SU-DHL-6 (cell line): ENCODE results near the gene SPATA7.

Source experiments
- H2AFZ ChIP-seq: fragments of 200-600 bp; sonication (generic); 2 replicates; pipeline ENCODE4 v1.6.1; 2014; ENCODE audit warnings: low read depth, mild to moderate bottlenecking, moderate library complexity, mixed read lengths, antibody characterized with exemption, low read length; ENCODE audit not compliant: severe bottlenecking
- H3F3A ChIP-seq: fragments of 200-600 bp; shearing (Covaris generic); 2 replicates; pipeline ENCODE4 v1.6.0; 2016; ENCODE audit warnings: antibody characterized with exemption, mild to moderate bottlenecking; ENCODE audit not compliant: insufficient read depth
- H3K27ac ChIP-seq: fragments of 200-600 bp; sonication (generic); 2 replicates; pipeline ENCODE4 v1.5.1; 2016; ENCODE audit warnings: low read depth, mild to moderate bottlenecking, low read length, moderate library complexity, mixed read lengths
- H3K27me3 ChIP-seq: fragments of 200-600 bp; sonication (generic), shearing (Covaris generic); 2 replicates; pipeline ENCODE4 v1.6.0; 2014; ENCODE audit warnings: mild to moderate bottlenecking, low read length
- H3K36me3 ChIP-seq: fragments of 200-600 bp; sonication (generic); 2 replicates; pipeline ENCODE4 v1.6.1; 2014; ENCODE audit warnings: mild to moderate bottlenecking, low read length, mixed read lengths
- H3K4me2 ChIP-seq: fragments of 300-600, 200-600 bp; shearing (Covaris generic), sonication (generic); 2 replicates; pipeline ENCODE4 v1.6.0; 2014; ENCODE audit warnings: low read length, low read depth, mild to moderate bottlenecking; ENCODE audit not compliant: poor library complexity, severe bottlenecking
- H3K4me3 ChIP-seq: fragments of 200-600 bp; sonication (generic); 2 replicates; pipeline ENCODE4 v1.5.1; 2014; ENCODE audit warnings: antibody characterized with exemption, low read length, mild to moderate bottlenecking, mixed read lengths; ENCODE audit not compliant: insufficient read depth, poor library complexity, severe bottlenecking
- H3K79me2 ChIP-seq: fragments of 200-600 bp; sonication (generic); 2 replicates; pipeline ENCODE4 v1.6.1; 2014; ENCODE audit warnings: mild to moderate bottlenecking, low read length, moderate library complexity; ENCODE audit not compliant: insufficient read depth
- H3K9ac ChIP-seq: fragments of 200-600 bp; sonication (generic); 2 replicates; pipeline ENCODE4 v1.7.0; 2014; ENCODE audit warnings: mild to moderate bottlenecking, low read length
- H3K9me2 ChIP-seq: fragments of 200-600 bp; sonication (generic); replicated peaks from 2 replicates; pipeline ENCODE4 v1.6.1; 2014; ENCODE audit warnings: low read length; ENCODE audit not compliant: insufficient read depth
- H3K9me3 ChIP-seq: fragments of 200-600 bp; sonication (generic); 2 replicates; pipeline ENCODE4 v1.6.1; 2014; ENCODE audit warnings: low read length, mixed read lengths; ENCODE audit not compliant: insufficient read depth
- H4K20me1 ChIP-seq: fragments of 200-600 bp; sonication (generic); 2 replicates; pipeline ENCODE4 v1.6.1; 2014; ENCODE audit warnings: low read depth, mild to moderate bottlenecking, antibody characterized with exemption, low read length, moderate library complexity, mixed read lengths
- CTCF ChIP-seq: fragments of 200-600 bp; sonication (generic); IDR thresholded peaks from one replicate; pipeline ENCODE4 v1.5.1; 2017; ENCODE audit warnings: antibody characterized with exemption, mild to moderate bottlenecking, low read length, moderate library complexity; ENCODE audit not compliant: insufficient read depth, poor library complexity, severe bottlenecking
- EZH2phosphoT487 ChIP-seq: fragments of 200-600 bp; sonication (generic), shearing (Covaris generic); conservative IDR thresholded peaks from 2 replicates; pipeline ENCODE4 v1.6.1; 2018; ENCODE audit warnings: mild to moderate bottlenecking, antibody characterized with exemption, low read length, moderate library complexity, mixed read lengths

Gene SPATA7

GRCh38 chr14:88468406-88468805 is 82.9 kb downstream of the SPATA7 start:
- TF ChIP-seq EZH2phosphoT487 = no peak
- no peak for TF ChIP-seq CTCF
- no peaks in the 10 kb centered on the region for H4K20me1 ChIP-seq
- H3K9me2 ChIP-seq = no peaks in the 10 kb centered on the region
- no peak overlapping the region for H3K4me3 ChIP-seq
- H3K9me3 ChIP-seq = no peaks in the 10 kb centered on the region
- no peaks in the 10 kb centered on the region for H3K79me2 ChIP-seq
- H3K27ac ChIP-seq = no peak overlapping the region
- no peak overlapping the region for H2AFZ ChIP-seq
- no peaks in the 10 kb centered on the region for H3K36me3 ChIP-seq
- no peaks in the 10 kb centered on the region for H3K27me3 ChIP-seq
- no peak overlapping the region for H3K4me2 ChIP-seq
- no peaks in the 10 kb centered on the region for H3F3A ChIP-seq
- no peak overlapping the region for H3K9ac ChIP-seq

GRCh38 chr14:88470542-88471440 is 85.3 kb downstream of the SPATA7 start:
- H3K9ac ChIP-seq = no peak overlapping the region
- no peaks in the 10 kb centered on the region for H3K27me3 ChIP-seq
- TF ChIP-seq CTCF (no peak), EZH2phosphoT487 (no peak)
- no peak overlapping the region for H3K27ac ChIP-seq
- no peak overlapping the region for H3K4me3 ChIP-seq
- H3K36me3 ChIP-seq = no peaks in the 10 kb centered on the region
- H4K20me1 ChIP-seq = no peaks in the 10 kb centered on the region
- H3K79me2 ChIP-seq = no peaks in the 10 kb centered on the region
- H2AFZ ChIP-seq = no peak overlapping the region
- H3F3A ChIP-seq = no peaks in the 10 kb centered on the region
- H3K4me2 ChIP-seq = no peak overlapping the region
- no peaks in the 10 kb centered on the region for H3K9me3 ChIP-seq
- no peaks in the 10 kb centered on the region for H3K9me2 ChIP-seq

GRCh38 chr14:88473791-88474190 is 88.3 kb downstream of the SPATA7 start:
- H3K36me3 ChIP-seq = no peaks in the 10 kb centered on the region
- H3K9me3 ChIP-seq = no peaks in the 10 kb centered on the region

More at GRCh38 chr14:88473791-88474190, 88.3 kb downstream of the SPATA7 start:
- H3K4me3 ChIP-seq = no peak overlapping the region
- H3K9ac ChIP-seq = no peak overlapping the region
- H3K27me3 ChIP-seq = no peaks in the 10 kb centered on the region
- H2AFZ ChIP-seq = no peak overlapping the region
- H4K20me1 ChIP-seq = no peaks in the 10 kb centered on the region
- H3K27ac ChIP-seq = no peak overlapping the region
- H3F3A ChIP-seq = no peaks in the 10 kb centered on the region
- TF ChIP-seq CTCF (no peak), EZH2phosphoT487 (no peak)
- H3K79me2 ChIP-seq = no peaks in the 10 kb centered on the region
- H3K9me2 ChIP-seq = no peaks in the 10 kb centered on the region
- no peak overlapping the region for H3K4me2 ChIP-seq
